ENCODE results near the gene ELP2. TPM values are rescaled to one million over a fixed set of nuclear protein-coding genes. Genes with fewer than 3 reads are reported as not detected.

The ELP2 gene
- total RNA-seq, 1 donor from 2014 or later = 96.2 TPM

DNA sequence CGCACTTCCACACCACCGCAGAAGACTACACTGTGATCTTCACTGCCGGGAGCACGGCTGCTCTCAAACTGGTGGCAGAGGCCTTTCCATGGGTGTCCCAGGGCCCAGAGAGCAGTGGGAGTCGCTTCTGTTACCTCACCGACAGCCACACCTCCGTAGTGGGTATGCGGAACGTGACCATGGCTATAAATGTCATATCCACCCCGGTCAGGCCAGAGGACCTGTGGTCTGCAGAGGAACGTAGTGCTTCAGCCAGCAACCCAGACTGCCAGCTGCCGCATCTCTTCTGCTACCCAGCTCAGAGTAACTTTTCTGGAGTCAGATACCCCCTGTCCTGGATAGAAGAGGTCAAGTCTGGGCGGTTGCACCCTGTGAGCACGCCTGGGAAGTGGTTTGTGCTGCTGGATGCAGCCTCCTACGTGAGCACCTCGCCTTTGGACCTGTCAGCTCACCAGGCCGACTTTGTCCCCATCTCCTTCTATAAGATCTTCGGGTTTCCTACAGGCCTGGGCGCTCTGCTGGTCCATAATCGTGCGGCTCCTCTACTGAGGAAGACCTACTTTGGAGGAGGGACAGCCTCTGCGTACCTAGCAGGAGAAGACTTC is 70.1 kb downstream of the ELP2 start:
- no peak for DNase-seq
- Mint-ChIP-seq H3K27me3 (ENCODE audit: unreplicated experiment) (peaks cover 5% of the 10 kb centered on the region), H3K27ac (ENCODE audit: unreplicated experiment) (no peak overlapping the region), H3K9me3 (ENCODE audit: unreplicated experiment) (no peaks in the 10 kb centered on the region), H3K4me1 (ENCODE audit: low read depth, unreplicated experiment) (no peaks in the 10 kb centered on the region), H3K4me3 (ENCODE audit: unreplicated experiment) (no peak overlapping the region), H3K36me3 (ENCODE audit: unreplicated experiment) (no peaks in the 10 kb centered on the region)
- TF ChIP-seq, protein P1, sequence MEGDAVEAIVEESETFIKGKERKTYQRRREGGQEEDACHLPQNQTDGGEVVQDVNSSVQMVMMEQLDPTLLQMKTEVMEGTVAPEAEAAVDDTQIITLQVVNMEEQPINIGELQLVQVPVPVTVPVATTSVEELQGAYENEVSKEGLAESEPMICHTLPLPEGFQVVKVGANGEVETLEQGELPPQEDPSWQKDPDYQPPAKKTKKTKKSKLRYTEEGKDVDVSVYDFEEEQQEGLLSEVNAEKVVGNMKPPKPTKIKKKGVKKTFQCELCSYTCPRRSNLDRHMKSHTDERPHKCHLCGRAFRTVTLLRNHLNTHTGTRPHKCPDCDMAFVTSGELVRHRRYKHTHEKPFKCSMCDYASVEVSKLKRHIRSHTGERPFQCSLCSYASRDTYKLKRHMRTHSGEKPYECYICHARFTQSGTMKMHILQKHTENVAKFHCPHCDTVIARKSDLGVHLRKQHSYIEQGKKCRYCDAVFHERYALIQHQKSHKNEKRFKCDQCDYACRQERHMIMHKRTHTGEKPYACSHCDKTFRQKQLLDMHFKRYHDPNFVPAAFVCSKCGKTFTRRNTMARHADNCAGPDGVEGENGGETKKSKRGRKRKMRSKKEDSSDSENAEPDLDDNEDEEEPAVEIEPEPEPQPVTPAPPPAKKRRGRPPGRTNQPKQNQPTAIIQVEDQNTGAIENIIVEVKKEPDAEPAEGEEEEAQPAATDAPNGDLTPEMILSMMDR (IDR thresholded peaks at IDR 0.05; ENCODE audit: partially characterized antibody, unreplicated experiment) = no peak

DNA sequence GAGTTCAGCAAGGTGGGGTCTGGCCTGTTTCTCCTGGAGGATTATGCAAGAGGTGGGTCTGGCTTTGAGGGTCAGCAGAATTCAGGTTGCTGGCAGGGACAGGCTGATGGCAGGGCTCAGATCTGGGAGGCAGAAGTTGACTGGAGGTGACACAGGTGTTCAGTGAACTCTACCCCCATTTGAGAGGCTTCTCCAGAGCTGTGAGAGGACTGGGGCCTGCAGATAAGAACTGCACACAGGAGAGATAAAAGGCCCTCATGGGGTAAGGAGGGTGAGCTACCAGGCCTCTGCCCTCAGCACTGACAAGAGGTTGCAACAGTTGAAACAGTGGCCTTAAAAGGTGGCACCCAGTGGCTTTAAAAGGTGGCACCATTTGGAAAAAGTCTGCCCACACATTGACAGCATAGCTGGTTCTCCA is 70.7 kb downstream of the ELP2 start:
- no peak overlapping the region for H3K4me3 Mint-ChIP-seq (ENCODE audit: unreplicated experiment)
- H3K27ac Mint-ChIP-seq (ENCODE audit: unreplicated experiment) = no peak overlapping the region
- no peaks in the 10 kb centered on the region for H3K4me1 Mint-ChIP-seq (ENCODE audit: low read depth, unreplicated experiment)
- H3K27me3 Mint-ChIP-seq (ENCODE audit: unreplicated experiment) = peaks cover 5% of the 10 kb centered on the region
- H3K36me3 Mint-ChIP-seq (ENCODE audit: unreplicated experiment) = no peaks in the 10 kb centered on the region
- H3K9me3 Mint-ChIP-seq (ENCODE audit: unreplicated experiment) = no peaks in the 10 kb centered on the region
- TF ChIP-seq, protein P1 (IDR thresholded peaks at IDR 0.05; ENCODE audit: partially characterized antibody, unreplicated experiment) = no peak
- no peak for DNase-seq

DNA sequence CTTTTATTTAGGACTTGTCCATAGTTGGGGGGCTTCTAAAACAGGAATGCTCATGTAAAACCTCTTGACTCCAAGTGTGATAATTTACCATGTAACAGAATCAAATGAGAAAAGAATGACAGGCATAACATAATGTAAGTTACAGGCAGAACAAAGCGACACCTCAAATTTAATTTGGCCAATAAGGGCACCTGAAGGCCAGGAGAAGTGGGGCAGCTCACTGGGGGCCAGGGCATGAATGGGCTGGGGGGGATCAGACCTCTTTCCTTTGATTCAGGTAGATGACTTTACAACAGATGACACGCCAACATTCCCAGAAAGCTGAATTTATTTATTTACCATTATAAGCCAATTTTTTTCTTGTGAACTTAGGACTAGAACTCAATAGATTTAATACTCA is 72.1 kb downstream of the ELP2 start:
- Mint-ChIP-seq H3K9me3 (ENCODE audit: unreplicated experiment) (no peaks in the 10 kb centered on the region), H3K4me1 (ENCODE audit: low read depth, unreplicated experiment) (no peaks in the 10 kb centered on the region), H3K36me3 (ENCODE audit: unreplicated experiment) (no peaks in the 10 kb centered on the region)

DNA sequence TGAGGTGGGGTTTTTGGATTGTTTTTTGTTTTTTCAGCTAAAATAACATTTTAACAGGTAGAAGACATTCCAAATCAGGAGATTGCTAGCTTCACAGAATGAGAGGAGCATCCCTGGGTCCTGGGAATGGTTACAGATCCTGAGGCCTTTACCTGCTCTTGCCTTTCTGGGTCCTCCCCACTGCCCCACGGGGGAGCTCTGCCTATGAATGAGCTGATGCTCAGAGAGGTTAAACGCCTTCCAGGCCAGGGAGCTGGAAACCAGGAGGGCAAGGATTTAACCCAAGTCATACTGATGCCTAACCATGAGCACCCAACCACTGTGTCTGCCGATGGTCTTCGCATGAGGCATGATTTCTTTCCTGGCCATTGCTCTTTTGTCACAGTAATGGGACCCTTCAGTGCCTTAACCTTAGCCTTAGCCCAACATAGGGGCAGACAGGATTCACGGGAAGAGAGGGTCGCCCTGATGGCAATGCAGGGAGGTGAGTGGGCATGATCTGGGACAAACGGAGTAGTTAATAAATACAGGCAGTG is 73.7 kb downstream of the ELP2 start:
- Mint-ChIP-seq H3K9me3 (ENCODE audit: unreplicated experiment) (no peaks in the 10 kb centered on the region), H3K36me3 (ENCODE audit: unreplicated experiment) (peaks cover 5% of the 10 kb centered on the region), H3K27ac (ENCODE audit: unreplicated experiment) (no peak overlapping the region), H3K4me1 (ENCODE audit: low read depth, unreplicated experiment) (no peaks in the 10 kb centered on the region), H3K27me3 (ENCODE audit: unreplicated experiment) (peaks cover 5% of the 10 kb centered on the region), H3K4me3 (ENCODE audit: unreplicated experiment) (no peak overlapping the region)
- DNase-seq = no peak
- TF ChIP-seq, protein P1 (IDR thresholded peaks at IDR 0.05; ENCODE audit: partially characterized antibody, unreplicated experiment) = no peak

More for the DNA sequence above, 72.1 kb downstream of the ELP2 start:
- H3K27ac Mint-ChIP-seq (ENCODE audit: unreplicated experiment) = no peak overlapping the region
- peaks cover 5% of the 10 kb centered on the region for H3K27me3 Mint-ChIP-seq (ENCODE audit: unreplicated experiment)
- H3K4me3 Mint-ChIP-seq (ENCODE audit: unreplicated experiment) = no peak overlapping the region
- DNase-seq = no peak
- TF ChIP-seq, protein P1 (IDR thresholded peaks at IDR 0.05; ENCODE audit: partially characterized antibody, unreplicated experiment) = no peak

DNA sequence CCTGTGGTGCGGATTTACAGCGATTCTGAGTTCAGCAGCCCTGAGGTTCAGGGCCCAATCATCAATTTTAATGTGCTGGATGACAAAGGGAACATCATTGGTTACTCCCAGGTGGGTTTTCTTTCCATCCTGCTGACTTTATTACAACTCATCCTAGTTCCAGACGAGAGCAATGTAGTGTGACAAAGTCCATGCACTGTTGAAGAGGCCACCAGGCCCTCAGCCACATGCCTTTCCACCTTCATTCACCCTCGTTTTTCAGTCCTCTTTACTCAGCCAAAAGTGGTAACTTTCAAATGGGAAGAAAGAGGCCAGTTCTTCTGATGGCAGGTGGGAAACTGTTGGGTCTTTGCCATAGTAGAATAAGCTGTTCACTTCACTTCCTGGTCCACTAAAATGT is 75.5 kb downstream of the ELP2 start:
- H3K4me3 Mint-ChIP-seq (ENCODE audit: unreplicated experiment) = no peak overlapping the region
- DNase-seq = no peak
- no peak overlapping the region for H3K27ac Mint-ChIP-seq (ENCODE audit: unreplicated experiment)
- peaks cover 3% of the 10 kb centered on the region for H3K27me3 Mint-ChIP-seq (ENCODE audit: unreplicated experiment)
- H3K4me1 Mint-ChIP-seq (ENCODE audit: low read depth, unreplicated experiment) = no peaks in the 10 kb centered on the region
- H3K9me3 Mint-ChIP-seq (ENCODE audit: unreplicated experiment) = no peaks in the 10 kb centered on the region
- H3K36me3 Mint-ChIP-seq (ENCODE audit: unreplicated experiment) = peaks cover 5% of the 10 kb centered on the region
- TF ChIP-seq, protein P1 (IDR thresholded peaks at IDR 0.05; ENCODE audit: partially characterized antibody, unreplicated experiment) = no peak
